OCI-LY1 (cell line): ENCODE measurements around the gene CDC25C.

Experiments used
- CTCF ChIP-seq: fragments of 200-600 bp; sonication (generic), shearing (Covaris generic); IDR thresholded peaks from 2 replicates; pipeline ENCODE4 v1.5.1; 2017; ENCODE audit warnings: mild to moderate bottlenecking, antibody characterized with exemption, low read length, moderate library complexity, mixed read lengths
- EZH2 ChIP-seq: fragments of 200-600 bp; sonication (generic), shearing (Covaris generic); IDR thresholded peaks from 2 replicates; pipeline ENCODE4 v1.8.0; 2017; ENCODE audit warnings: borderline replicate concordance, mixed run types, mild to moderate bottlenecking, antibody characterized with exemption, low read length, moderate library complexity, mixed read lengths

DNA sequence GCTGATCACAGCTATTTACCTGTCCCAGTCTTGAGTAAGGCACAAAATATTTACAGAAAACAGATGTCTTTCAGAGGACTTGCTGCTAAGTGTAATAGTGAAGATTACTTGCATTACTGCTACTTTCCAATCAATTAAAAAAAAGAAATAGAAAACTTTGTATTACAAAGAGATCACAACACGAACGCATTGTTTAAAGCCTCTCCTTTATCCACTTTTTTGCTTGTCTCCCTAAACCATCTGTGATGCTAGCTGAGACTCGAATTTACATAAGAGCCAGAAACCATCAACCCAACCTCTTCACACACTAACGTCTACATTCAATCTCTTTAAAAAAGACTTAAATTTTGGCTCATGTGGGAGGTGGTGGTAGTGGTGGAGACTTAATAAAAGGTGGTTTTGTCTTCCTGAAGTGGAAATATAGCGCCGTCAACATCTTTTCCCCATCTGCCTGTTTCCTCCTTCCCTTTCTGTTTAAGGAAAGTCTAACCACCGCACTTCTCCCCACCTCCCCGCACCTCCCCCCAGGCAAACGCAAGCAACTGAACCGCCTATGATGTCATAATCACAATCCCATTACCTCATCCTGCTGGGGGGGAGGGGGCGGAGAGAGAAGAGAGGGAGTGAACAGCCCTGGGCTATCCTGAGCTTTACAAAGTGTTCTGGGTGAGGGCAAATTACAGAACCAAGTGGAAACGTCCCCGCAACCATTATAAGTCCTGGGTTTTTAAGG, 5.5 kb upstream of the CDC25C start:
- TF ChIP-seq CTCF (no peak), EZH2 (no peak)
